ENCODE results near the gene ASTN2. TPM values are rescaled to one million over a fixed set of nuclear protein-coding genes. Genes with fewer than 3 reads are reported as not detected.
A peak's percentile ranks its signal among the peaks of the same experiment; 100 is the strongest.
"Not testable (repeated sequence)": the region's sequence is repeated elsewhere in the genome, so short reads cannot be mapped to it uniquely, and the experiment has no call there.

ASTN2 gene
- polyA plus RNA-seq, 3 donors = 17.2 to 17.5 (median 17.5) TPM

DNA sequence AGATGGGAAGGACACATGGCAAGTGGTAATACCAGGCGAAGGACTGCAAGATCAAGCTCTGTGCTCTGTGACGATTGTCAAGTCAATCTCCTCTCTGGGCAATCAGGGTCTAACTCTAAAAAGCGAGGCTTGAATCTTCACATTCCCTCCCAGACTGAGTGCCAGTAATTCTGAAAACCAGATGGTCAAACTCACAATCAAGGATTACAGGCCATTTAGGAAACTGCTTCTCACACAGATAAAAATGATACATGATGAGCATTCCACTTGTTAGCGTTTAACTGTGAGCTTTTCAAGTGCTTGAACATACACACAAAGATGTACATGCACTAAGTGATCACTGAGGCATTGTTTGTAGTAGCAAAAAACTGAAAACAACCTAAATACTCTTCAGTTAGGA lies 517.7 kb downstream of the ASTN2 start:
- no peak for DNase-seq (ENCODE audit: extremely low read depth in 1 of 11, low read depth in 9 of 11, low spot score in 4 of 11)

DNA sequence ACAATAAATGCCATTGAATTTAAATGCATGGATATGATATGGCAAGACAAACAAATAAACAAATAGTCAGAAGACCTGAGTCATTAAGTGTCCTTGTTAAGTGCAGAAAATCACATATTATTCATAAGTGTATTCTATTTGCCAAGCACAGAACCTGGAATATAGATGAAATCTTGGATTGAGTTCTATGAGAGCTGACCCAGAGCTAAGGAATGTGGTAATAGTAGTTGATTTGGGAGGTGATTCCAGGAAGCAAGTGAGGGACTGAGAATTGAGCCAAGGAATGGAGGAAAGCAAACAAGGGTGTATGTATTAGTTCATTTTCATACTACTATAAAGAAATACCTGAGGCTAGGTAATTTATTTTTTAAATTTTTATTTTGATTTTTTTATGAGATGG lies 518.9 kb downstream of the ASTN2 start:
- no peak for DNase-seq (ENCODE audit: extremely low read depth in 1 of 11, low read depth in 9 of 11, low spot score in 4 of 11)

DNA sequence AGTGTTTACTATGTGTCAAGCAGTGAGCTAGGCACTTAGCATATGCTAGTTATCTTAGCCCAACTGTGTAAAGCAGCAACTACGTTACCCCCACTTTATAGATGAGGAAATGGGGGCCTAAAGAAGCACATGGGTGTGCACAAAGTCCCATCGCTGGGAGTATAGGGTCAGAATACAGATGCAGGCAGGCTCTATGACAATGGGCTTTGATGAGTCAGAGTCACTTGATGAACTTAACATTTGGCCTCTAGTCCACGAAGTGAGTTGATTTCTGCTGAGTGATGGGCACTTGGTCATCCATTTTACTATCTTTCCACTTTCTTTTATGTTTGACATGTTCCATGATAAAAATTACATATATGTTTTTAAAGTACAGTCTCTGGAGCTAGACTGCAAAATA lies 523.4 kb downstream of the ASTN2 start:
- no peak for DNase-seq (ENCODE audit: extremely low read depth in 1 of 11, low read depth in 9 of 11, low spot score in 4 of 11)

DNA sequence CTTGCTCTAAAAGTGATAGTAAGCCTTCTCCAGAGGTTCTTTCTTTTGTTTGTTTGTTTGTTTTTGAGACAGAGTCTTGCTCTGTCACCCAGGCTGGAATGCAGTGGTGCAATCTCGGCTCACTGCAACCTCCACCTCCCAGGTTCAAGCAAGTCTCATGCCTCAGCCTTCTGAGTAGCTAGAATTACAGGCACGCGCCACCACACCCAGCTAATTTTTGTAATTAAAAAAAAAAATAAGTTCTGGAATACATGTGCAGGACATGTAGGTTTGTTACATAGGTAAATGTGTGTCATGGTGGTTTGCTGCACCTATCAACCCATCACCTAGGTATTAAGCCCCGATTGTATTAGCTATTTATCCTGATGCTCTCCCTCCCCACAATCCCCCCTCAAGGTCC lies 526.4 kb downstream of the ASTN2 start:
- not testable (repeated sequence) for DNase-seq (ENCODE audit: extremely low read depth in 1 of 11, low read depth in 9 of 11, low spot score in 4 of 11)

DNA sequence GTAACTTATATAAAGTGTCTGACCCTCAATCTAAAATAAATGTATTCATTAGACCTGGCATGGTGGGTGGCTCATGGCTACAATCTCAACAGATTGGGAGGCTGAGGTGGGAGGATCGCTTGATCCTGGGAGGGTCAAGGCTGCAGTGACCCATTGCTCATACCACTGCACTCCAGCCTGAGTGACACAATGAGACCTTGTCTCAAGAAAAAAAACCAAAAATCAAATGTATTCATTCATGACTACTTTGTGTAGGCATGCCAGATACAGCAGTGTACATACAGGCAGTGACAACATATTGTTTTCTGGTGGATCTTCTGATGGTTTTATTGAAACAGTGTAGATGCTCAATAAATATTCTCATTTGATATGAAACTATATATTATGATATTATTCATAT lies 526.8 kb downstream of the ASTN2 start:
- no peak for DNase-seq (ENCODE audit: extremely low read depth in 1 of 11, low read depth in 9 of 11, low spot score in 4 of 11)

DNA sequence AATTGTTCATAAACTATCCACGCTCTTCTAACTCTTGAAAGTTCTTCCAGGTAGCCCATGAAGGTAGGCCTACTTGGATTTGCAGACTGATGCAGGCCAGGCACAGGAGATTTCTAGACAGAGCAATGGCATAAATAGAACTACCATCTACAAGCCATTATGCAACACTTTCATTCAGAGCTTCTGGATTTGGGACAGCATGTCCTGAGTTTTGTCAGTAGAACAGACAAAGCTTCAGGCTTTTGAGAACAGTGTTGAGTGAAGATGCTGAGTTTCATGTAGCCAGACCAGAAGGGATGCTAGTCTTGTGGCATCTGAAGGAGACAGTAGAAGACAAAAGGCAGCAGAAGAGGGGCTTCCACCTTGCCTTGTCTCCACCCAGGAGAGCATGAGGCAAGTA lies 531.2 kb downstream of the ASTN2 start:
- DNase-seq (ENCODE audit: extremely low read depth in 1 of 11, low read depth in 9 of 11, low spot score in 4 of 11) = no peak

DNA sequence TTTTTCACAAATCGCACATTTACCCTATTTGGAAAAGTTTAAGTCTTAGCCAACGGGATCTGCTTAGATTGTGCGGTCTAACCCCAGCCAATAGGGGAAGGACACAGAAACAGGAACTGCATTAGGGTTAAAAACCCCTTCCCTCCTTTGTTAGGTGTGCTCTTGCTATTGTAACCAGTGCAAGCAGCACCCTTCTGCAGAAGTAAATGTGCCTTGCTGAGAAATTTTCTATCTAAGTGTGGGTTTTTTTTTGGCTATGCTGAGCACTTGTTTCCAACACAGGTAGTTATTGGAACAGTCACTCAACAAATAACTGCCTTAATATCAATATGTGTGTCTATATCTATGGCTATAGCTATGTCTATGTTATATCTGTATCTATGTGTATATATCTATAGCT lies 537.8 kb downstream of the ASTN2 start:
- DNase-seq (ENCODE audit: extremely low read depth in 1 of 11, low read depth in 9 of 11, low spot score in 4 of 11) = no peak

DNA sequence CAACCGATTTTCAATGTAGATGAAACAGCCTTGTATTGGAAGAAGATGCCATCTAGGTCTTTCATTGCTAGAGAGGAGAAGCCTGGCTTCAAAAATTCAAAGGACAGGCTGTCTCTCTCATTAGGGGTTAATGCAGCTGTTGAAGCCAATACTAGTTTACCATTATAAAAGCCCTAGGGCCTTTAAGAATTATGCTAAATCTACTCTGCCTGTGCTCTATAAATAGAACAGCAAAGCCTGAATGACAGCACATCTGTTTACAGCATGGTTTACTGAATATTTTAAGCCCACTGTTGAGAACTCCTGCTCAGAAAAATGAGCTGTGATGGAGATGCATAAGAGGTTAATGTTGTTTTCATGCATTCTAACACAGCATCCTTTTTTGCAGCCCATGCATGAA lies 539.3 kb downstream of the ASTN2 start:
- no peak for DNase-seq (ENCODE audit: extremely low read depth in 1 of 11, low read depth in 9 of 11, low spot score in 4 of 11)

DNA sequence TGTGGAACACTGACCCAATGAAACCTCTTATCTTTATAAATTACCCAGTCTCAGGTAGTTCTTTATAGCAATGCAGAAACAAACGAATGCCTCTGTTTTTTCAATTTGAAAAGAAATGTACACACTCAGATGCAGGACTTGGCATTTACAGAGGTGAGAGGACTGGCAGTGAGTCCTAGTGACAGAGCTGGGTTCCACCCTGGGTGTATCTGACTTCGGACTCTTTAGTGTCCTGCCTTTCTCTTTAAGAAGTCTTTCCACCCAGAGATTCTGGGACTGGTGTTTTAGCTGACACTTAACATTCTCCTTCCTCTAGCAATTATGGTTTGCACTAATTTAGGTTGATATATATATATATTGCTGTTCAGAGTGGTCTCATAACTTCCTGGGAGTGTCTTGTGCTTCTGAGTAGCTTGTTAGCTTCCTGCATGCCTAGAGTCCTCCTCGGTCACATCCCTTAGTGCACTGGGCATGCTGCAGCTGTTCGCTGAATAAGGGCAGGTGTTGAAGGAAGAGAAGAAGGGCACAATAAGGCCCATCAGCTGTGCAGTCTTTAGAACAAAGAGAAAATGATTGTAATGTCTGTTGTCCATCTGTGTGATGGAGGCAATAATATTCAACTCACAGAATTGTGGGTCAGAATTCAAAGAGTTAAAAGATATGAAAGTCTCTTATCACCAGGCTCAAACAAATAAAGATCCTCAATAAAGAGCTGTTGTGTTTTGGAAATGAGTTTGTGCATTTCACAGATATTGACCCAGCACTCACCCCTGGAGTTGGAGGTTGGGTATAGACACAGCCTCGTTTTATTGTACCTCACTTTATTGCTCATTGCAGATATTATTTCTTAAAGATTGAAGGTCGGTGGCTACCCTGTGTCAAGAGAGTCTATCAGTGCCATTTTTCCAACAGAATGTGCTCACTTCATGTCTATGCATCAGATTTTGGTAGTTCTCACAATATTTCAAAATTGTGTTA lies 540.6 kb downstream of the ASTN2 start:
- DNase-seq (ENCODE audit: extremely low read depth in 1 of 11, low read depth in 9 of 11, low spot score in 4 of 11) = no peak

DNA sequence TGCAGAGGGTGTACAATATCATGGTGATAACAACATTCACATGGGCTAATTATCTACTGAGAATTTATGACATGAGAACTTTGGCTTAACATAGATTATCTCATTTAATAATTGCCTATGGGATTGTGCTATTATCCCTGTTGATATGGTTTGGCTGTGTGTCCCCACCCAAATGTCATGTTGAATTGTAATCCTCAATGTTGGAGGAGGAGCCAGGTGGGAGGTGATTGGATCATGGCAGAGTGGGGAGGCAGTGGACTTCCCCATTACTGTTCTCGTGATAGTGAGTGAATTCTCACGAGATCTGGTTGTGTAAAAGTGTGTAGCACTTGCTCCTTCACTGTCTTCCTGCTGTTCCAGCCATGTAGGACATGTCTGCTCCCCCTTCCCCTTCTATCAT lies 541.4 kb downstream of the ASTN2 start:
- no peak for DNase-seq (ENCODE audit: extremely low read depth in 1 of 11, low read depth in 9 of 11, low spot score in 4 of 11)

DNA sequence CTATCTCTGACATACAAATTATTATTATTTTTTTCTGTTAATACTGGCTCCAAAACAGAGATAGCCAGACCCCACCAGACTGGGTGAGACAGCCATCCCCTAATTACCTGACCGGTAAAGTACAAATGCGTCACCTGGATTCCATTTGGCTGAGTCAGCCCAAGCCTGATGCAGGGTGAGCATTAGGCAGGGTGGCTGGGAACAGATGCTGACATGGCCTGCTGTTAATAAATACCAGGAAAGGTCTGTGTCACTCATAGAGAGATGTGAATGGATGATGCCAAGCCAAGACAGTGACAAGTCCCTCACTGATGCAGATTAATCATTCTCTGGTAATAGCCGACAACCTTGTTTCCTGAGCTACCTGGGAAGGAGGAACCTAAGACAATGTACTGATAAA lies 544.3 kb downstream of the ASTN2 start:
- DNase-seq (ENCODE audit: extremely low read depth in 1 of 11, low read depth in 9 of 11, low spot score in 4 of 11) = peak in 3 of 11 donors; percentile 3 to 18 (median 13)

DNA sequence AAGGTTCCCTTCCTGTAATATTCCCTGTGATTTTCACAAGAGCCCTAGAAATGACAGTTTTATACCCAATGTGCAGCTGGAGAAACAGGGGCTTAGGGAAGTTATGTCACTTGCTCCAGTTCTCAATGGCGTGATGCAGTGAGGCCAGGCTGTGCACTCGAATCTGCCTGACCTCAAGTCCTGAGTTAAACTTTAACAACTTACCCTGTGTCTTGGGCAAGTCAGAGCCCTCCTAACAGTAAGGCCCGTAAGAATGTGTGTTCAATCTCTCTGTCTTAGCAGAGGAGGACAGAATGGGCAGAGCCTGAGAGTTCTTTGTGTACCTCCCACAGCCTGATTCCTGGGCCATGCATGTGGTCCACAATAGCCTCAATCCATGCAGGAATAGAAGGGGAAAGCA lies 546.7 kb downstream of the ASTN2 start:
- peak in 2 of 11 donors; percentile 10 to 20 for DNase-seq (ENCODE audit: extremely low read depth in 1 of 11, low read depth in 9 of 11, low spot score in 4 of 11)

DNA sequence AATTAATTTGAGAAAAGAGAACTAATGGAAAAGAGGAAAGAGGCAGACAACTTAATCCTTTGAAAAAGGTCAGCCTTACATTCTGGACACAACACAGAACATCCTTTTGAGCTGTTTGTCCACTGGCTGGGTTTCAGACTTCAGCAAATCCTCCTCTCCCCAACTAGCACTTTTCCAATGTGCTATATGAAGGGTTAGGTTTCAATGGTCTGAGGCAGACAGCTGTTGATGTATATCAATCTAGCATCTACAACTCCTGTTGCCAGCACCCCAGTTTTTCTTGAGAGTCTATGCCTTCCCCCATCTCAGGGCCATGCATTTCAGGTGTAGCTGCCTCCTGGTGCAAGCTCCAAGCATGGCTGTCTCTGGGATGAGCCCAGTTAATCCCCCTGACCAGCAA lies 553.5 kb downstream of the ASTN2 start:
- DNase-seq (ENCODE audit: extremely low read depth in 1 of 11, low read depth in 9 of 11, low spot score in 4 of 11) = no peak

DNA sequence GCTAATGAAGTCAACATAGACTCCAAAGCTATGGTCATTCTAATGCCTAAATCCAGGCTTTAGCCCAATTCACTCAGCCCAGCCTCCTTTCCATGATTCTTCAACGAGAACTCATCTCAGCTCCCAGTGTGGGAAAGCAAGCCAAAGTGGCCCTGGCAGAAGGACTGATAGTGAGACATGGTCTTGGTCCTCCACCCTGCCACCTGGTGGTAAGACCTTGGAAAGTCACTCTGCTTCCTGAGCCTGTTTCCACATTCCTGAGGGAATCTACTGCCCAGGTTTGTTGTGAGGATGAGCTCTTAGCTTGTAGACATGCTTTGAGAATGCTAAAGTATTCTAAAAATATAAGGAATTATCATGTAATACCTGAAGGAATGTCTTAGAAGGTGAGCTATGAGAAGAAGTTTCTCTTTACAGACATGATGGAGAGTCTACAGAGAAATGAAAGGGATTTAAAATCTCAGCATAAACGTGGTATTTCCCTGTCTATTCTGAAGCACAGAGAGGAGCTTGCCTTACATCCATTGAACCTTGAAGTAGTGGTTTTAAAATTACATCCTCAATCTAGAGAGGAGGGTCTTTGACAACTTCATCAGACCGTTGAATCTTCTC lies 554.2 kb downstream of the ASTN2 start:
- peak in 9 of 11 donors; percentile 13 to 51 (median 33) for DNase-seq (ENCODE audit: extremely low read depth in 1 of 11, low read depth in 9 of 11, low spot score in 4 of 11)

DNA sequence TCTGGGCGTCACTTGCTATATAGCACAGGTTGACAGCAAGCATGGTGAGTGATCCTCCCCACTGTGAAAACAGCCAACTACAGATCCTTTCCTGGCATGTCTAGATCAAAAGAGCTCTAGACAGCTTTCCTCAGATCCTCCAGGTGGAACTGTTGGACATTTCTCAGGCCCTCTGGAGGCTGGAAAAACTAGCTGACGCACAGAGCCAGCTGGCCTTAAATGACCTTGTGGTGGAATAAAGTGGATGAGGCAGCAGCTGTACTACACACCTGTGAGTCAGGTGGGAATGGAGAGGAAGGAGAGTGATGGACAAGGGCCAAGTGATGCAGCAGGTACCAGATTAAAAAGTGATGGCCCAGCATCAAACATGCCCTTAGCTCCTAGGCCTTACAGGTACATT lies 555.1 kb downstream of the ASTN2 start:
- no peak for DNase-seq (ENCODE audit: extremely low read depth in 1 of 11, low read depth in 9 of 11, low spot score in 4 of 11)

DNA sequence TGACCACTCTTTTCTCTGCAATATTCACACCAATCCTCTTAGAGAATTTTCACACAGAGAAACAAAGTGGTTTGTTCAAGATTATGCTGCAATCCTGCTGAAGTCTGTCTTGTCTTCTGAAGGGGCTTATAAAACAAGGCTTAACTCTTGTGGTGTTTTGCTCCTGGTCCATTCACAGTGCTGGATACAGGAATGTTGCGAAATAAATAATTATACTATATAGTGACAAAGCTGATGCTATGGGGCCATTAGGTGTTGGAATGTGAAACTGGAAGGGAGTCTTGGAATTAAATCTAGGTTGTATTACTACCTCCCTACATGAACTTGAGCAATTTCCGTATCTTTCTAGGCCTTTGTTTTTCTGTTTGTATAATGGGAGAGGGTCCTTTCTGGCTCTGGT lies 557.5 kb downstream of the ASTN2 start:
- DNase-seq (ENCODE audit: extremely low read depth in 1 of 11, low read depth in 9 of 11, low spot score in 4 of 11) = no peak

DNA sequence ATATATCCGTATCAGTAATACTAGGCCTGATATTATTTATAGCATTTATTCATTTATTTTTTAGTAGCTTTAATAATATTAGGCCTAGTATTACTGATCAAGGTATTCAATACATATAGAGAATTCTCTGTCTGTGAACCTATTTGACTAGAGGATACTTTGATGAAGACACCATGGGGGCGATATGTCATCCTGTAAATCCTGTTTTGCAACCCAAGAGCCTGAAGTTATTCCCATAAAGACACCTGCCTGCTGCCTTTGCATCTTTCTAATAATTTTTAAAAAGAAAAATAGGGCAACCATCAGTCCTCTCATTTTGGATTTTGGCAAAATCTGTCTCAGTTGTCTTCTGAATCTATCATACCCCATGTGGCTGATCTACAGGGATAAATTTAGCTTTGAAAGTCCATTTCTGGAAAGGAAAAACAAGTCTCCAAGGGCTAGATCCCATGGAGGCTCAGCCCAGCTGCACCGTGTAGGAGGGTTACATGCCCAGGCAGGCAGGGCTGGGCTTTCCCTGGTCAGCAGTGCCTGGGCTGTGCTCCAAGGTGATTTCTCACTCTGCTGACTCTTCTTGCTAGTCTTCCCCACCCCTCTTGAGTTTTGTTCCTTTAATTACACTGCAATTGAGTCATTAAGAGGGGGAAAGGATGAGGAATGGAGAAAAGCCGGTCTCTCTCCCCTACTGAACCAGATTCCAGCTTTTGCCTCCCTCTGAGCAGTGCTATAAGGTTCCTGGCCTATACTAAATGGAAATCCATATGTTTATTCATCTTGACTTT lies 558.8 kb downstream of the ASTN2 start:
- no peak for DNase-seq (ENCODE audit: extremely low read depth in 1 of 11, low read depth in 9 of 11, low spot score in 4 of 11)

DNA sequence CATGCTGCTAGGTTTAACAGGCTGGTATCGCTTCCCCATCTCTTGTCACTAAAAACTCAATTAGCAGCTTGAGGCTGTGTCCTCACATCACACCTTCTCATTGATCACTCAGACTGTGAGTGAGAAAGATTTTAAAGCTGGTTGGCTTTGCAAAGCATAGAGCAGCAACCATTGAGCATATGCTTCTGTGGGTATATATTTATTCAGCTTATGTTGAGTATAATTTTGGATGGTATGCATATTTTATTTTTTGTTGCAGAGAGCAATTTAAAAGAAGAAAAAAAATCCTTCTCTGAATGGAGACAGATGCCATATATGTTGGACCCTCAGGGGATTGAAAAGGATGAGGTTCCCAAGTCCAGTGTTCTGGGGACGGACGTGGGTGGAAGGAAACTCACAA lies 565.1 kb downstream of the ASTN2 start:
- no peak for DNase-seq (ENCODE audit: extremely low read depth in 1 of 11, low read depth in 9 of 11, low spot score in 4 of 11)

DNA sequence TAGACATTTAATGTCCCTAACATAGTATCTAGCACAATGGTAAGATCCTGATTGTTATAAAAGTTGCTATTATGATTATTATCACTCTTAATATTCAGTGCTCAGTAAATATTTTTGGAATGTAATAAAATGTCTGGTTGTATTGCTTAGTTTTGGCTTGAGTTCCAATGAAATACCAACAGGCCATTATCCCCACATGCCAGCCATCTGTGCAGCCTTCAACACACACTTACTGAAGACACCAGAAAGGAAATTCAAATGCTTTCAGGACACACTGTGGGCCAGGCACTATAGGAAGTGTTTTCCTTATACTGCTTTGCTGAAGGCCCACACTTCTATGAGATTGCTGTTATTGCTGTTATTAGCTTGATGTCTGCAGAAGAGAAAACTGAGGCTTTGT lies 570.2 kb downstream of the ASTN2 start:
- no peak for DNase-seq (ENCODE audit: extremely low read depth in 1 of 11, low read depth in 9 of 11, low spot score in 4 of 11)
